Measurements from ENCODE around the gene MAGI3.

Gene MAGI3

GRCh38 chr1:113662101-113662500 lies 271.8 kb downstream of the MAGI3 start:
- no peak for DNase-seq

GRCh38 chr1:113663165-113663951 lies 273.0 kb downstream of the MAGI3 start:
- no peak for DNase-seq

- DNase-seq = no peak
Measured at GRCh38 chr1:113665071-113665470, 274.8 kb downstream of the MAGI3 start.

GRCh38 chr1:113666126-113666525 lies 275.8 kb downstream of the MAGI3 start:
- DNase-seq = no peak

- no peak for DNase-seq
Measured at GRCh38 chr1:113669988-113670387, 279.7 kb downstream of the MAGI3 start.

- DNase-seq = no peak
Measured at GRCh38 chr1:113670650-113671049, 280.3 kb downstream of the MAGI3 start.

GRCh38 chr1:113672491-113672890 lies 282.2 kb downstream of the MAGI3 start:
- no peak for DNase-seq

GRCh38 chr1:113674591-113674990 lies 284.3 kb downstream of the MAGI3 start:
- DNase-seq = no peak

GRCh38 chr1:113675302-113675701 lies 285.0 kb downstream of the MAGI3 start:
- no peak for DNase-seq

- no peak for DNase-seq
Measured at GRCh38 chr1:113676524-113676923, 286.2 kb downstream of the MAGI3 start.

GRCh38 chr1:113677250-113678158 lies 287.2 kb downstream of the MAGI3 start:
- peak; percentile 32 for DNase-seq

GRCh38 chr1:113678159-113678469 lies 287.8 kb downstream of the MAGI3 start:
- no peak for DNase-seq

GRCh38 chr1:113681596-113682337 lies 291.5 kb downstream of the MAGI3 start:
- no peak for DNase-seq

- no peak for DNase-seq
Measured at GRCh38 chr1:113683384-113684152, 293.3 kb downstream of the MAGI3 start.

- DNase-seq = no peak
Measured at GRCh38 chr1:113684153-113684541, 293.8 kb downstream of the MAGI3 start.

- DNase-seq = no peak
Measured at GRCh38 chr1:113686891-113687618, 296.7 kb downstream of the MAGI3 start.

- DNase-seq = no peak
Measured at GRCh38 chr1:113691184-113691583, 300.9 kb downstream of the MAGI3 start.

- DNase-seq = no peak
Measured at GRCh38 chr1:113692342-113692741, 302.0 kb downstream of the MAGI3 start.

- DNase-seq = no peak
Measured at GRCh38 chr1:113692824-113693431, 302.6 kb downstream of the MAGI3 start.

- no peak for DNase-seq
Measured at GRCh38 chr1:113694910-113695309, 304.6 kb downstream of the MAGI3 start.

GRCh38 chr1:113701429-113701828 lies 311.1 kb downstream of the MAGI3 start:
- DNase-seq = peak; percentile 0

All from NCI-H345 (cell line).